Activated naive CD4-positive, alpha-beta T cell (primary cell): ENCODE measurements around the gene KRTAP10-6.
"Not testable (repeated sequence)": the region's sequence is repeated elsewhere in the genome, so short reads cannot be mapped to it uniquely, and the experiment has no call there.

ENCODE experiments used
- DNase-seq, 4 experiments: peaks; one replicate each; lab custom pipeline; 2025; lab: John Stamatoyannopoulos, UW

KRTAP10-6 gene

DNA sequence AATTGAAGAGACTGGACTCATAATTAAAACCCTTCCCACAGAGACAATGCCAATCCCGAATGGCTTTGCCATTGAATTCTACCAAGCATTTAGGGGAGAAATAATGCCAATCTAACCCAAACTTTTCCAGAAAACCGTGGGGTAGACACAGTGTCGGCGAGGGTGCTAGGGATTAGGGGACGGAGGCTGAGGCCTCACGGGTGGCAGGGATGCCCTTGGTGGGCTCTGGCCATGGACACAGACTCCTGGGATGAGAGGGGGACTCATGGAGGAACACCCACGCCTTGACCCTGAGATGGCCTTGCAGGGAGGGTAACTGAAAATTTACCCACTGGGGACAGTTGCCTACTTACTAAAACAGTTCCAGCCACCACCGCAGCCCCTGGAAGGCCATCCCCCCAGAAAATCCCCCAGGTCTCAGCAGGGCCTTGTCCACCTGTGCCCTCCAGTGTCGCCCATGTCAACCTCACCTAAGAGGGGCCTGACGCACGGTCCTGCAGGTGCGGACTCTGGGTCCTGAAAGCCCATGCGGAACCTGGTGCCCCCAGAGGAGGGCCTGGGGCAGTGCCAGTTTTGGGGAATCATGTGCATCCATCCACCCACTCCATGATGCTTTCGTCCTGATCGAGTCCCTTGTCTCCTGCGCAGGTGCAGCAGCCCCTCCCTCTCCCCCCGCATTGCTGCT is 13.8 kb downstream of the KRTAP10-6 start:
- DNase-seq, result no peak

DNA sequence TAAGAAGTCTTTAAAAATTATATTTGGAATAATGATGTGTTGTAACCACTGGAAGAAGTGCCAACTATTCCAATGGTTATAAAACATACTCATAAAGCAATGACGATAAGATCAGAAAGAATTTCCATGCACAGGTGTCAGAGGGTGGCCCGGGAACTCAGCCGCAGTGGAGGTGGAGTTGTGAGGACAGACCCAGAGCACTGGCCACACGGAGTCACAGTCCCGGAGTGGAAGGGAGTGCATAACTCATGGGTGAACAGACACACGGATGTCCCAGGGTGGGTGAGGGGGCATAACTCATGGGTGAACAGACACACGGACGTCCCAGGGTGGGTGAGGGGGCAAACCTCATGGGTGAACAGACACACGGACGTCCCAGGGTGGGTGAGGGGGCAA is 16.3 kb downstream of the KRTAP10-6 start:
- DNase-seq, result no peak

DNA sequence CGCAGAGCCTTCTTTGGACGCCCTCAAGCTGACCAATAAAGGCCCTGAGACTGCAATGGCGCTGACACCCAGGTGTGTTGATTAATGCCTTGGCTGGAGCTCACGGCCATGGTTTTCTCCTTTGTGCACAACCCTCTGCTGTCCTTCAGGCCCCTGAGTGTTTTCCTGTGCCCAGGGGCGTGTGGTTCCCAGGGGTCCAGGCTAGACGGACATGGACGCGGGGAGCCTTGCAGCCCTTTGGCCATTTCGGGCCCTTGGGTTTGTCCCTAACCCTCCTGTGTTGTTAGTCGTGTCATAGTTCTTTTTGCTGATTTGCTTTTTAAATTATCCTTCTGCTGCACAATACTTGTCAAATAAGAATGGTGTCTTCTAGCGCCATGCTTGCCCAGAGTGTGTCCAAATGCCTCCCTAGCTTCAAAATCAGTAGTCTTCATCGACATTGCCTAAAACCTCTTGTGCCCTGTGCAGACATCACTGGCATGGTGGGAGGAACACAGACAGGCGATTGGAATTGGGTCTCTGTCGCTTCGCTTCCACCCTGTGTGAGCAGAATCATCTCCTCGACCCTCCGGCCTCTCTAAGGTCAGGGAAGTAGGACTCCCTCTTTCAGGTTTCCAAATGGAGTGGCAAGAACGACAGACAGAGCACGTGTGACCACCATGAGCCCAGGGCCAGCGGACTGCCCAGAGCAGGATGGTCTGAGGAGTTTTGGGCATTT is 16.8 kb downstream of the KRTAP10-6 start:
- DNase-seq, result no peak

DNA sequence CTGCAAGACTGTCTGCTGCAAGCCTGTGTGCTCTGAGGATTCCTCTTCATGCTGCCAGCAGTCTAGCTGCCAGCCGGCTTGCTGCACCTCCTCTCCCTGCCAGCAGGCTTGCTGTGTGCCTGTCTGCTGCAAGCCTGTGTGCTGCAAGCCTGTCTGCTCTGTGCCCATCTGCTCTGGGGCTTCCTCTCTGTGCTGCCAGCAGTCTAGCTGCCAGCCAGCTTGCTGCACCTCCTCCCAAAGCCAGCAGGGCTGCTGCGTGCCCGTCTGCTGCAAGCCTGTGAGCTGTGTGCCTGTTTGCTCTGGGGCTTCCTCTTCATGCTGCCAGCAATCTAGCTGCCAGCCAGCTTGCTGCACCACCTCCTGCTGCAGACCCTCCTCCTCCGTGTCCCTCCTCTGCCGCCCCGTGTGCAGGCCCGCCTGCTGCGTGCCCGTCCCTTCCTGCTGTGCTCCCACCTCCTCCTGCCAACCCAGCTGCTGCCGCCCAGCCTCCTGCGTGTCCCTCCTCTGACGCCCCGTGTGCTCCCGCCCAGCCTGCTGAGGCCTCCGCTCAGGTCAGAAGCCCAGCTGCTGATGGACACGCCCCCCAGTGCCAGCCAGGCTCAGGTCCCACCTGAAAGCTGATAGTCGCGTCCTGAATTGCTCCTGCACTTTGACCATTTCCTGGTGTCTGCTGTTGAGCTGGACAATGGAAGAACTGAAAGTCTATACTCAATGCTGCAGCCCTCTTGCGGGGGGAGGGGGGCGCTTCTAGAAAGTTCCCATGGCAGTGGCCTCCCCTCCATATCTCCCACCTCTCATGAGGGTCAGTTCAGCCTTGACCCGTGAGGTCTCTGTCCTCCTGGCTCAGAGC is 17.6 kb downstream of the KRTAP10-6 start:
- DNase-seq, result no peak

DNA sequence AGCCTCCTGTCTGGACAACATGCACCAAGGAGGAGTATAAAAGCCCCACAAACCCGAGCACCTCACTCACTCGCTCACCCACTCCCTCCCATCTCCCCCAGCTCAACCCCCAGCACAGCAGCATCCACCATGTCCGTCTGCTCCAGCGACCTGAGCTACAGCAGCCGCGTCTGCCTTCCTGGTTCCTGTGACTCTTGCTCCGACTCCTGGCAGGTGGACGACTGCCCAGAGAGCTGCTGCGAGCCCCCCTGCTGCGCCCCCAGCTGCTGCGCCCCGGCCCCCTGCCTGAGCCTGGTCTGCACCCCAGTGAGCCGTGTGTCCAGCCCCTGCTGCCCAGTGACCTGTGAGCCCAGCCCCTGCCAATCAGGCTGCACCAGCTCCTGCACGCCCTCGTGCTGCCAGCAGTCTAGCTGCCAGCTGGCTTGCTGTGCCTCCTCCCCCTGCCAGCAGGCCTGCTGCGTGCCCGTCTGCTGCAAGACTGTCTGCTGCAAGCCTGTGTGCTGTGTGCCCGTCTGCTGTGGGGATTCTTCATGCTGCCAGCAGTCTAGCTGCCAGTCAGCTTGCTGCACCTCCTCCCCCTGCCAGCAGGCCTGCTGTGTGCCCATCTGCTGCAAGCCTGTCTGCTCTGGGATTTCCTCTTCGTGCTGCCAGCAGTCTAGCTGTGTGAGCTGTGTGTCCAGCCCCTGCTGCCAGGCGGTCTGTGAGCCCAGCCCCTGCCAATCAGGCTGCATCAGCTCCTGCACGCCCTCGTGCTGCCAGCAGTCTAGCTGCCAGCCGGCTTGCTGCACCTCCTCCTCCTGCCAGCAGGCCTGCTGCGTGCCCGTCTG is 18.5 kb downstream of the KRTAP10-6 start, which contains the start of gene KRTAP10-4:
TSS of gene KRTAP10-4 (plus strand) at position 100 of the 827 bp plus-strand sequence. CDS start at position 130, 30 bp downstream.
- not testable (repeated sequence) for DNase-seq

DNA sequence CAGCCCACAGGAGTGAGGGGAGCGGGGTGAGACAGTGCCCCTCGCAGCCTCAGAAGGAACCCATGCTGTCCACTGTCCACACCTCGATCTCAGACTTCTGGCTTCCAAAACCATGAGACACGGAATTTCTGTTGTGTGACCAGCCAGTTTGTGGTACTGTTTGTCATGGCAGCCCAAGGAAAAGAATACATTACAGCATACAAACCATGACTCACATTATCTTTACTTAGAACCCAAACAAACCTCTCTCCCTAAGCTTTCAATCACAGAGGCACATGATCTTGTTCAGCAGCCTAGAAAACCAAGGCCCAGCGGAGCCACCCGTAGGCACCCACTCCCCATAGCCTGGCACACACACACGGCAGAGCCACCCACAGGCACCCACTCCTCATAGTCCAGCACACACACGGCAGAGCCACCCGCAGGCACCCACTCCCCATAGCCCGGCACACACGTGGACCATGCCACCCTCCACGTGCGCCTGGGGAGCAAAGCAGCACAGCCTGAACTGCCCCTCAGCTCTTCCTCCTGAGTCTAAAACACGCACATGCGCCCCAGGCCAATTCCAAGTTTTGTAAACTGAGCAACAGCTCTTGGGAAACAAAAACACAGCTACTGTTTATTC is 19.2 kb downstream of the KRTAP10-6 start:
- no peak for DNase-seq

DNA sequence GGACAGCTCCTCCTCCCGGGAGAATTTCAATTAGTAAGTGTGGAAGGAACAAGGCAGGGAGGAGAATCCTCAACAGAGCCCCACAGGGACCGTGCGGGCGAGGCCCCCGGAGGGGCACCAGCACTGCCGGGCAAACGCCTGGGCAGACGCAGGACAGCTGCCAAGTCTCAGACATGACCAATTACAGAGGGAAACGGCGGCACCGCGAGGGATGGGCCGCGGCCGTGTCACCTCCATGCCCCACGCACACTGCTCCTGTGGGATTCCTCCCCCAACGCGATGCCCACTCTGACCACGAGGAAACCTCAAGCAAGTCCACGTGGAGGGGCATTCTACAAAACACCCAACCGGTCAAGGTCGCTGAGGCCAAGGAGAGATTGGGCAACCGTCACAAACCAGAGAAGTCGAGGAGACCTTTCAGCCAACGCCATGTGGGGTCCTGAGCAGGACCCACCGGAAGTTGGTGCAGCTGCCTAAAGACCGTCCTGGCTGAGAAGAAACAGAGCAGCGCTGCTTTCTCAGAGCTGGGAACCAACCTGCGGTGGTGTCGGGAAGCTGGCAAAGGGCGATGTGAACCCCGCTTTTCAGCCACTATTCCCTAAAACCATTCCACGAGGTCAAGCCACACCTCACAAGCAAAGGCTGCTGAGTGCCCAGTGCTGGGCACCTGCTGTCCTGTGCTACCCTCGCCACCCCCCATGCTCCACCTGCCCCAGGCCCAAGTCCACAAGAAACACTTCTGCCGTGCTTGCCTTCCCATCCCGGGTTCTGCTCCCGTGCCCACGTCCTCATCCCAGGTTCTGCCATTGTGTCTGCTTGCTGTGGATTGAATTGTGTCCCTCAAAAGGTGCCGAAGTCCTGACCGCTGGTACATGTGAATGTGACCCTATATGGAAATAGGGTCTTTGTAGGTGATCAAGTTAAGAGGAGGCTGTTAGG is 20.2 kb downstream of the KRTAP10-6 start:
- no peak for DNase-seq

DNA sequence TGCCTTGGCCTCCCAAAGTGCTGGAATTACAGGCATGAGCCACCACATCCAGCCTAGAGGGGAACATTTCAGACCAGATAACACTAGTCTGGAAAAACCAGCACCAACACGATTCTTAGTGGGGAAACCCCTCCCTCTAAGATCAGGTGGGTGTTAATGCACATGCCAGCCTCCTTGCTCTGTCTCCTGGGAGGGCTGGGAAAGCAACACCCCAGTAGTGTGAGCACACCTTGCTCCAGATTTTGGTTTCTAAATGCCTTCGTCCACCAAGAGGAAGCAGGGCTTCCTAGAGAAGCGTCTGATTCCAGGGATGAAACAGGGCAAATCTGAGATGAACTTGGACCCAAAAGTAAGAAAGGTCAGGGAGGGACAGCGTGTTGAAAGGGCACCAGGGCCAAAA is 21.0 kb downstream of the KRTAP10-6 start:
- DNase-seq, result no peak

DNA sequence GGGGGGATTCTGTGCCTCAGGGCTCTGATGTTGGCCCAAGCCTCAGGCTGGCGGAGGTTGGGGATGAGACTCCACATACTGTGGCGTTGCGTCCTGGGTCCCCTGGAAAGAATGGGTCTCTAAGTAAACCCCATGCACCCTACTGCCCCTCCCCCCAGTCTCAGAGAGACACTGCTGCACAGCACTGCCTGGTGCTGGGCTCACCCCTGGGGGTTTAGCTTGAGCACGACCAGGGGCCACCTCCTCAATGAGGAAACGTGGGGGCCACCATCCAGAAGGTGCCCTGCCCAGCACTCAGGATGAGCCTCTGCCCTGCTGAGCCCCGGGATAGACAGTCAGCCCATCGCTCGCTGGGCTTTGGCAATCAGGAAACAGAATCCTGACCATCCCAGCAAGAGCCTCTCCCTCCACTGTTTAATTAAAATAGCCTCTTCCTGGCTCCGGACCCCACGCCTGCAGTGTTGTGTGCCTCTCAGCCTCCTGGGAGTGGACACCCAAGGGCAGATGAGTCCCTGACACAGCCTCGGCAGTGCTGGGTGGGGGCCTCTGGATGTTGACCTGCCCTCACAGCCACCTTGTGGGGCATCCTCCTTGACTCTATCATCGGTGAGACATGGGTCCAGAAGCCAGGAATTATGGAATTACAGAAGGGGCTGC is 22.3 kb downstream of the KRTAP10-6 start:
- no peak for DNase-seq

DNA sequence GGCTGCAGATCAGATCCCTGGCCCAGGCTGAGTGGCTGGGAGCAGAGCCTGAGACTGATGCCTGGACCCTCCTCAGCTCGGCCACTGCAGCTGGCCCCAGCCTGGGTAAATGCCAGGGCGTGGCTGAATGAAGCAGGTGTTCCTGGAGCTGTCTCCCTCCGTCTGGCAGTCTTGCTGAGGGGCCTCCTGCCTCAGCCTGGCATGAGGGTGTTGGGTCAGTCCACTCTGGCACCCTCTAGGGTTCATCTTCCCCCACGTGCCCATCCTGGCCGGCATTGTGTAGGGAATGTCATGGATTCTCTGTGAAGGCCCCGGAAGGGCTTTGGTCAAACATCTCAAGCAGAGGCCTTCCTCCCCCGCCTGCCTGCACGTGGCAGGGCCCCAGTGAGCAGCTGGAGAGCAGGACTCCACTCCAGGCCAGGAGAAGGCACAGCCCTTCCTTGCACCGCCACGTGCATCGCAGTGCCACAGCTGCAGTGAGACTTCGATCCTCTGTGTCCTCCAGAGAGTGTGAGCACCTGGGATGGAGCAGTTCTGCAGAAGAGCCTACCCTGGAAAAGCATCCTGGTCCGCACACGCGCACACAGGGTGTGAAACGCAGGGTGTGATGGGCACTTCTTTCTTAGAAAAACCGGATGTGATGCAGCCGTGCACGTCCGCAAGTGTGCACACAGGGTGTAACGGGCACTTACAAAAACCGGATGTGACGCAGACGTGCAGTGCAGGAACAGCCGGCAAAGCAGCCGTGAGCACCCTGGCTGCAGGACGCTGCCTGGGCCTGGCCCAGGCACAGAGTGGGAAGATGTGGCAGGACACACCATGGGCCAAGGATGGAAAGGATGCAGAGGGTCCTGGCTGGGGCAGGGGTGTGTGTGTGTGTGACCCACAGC is 23.4 kb downstream of the KRTAP10-6 start:
- no peak for DNase-seq

- no peak for DNase-seq
These were observed 24.0 kb downstream of the KRTAP10-6 start for GRCh38 chr21:44568261-44568660.

DNA sequence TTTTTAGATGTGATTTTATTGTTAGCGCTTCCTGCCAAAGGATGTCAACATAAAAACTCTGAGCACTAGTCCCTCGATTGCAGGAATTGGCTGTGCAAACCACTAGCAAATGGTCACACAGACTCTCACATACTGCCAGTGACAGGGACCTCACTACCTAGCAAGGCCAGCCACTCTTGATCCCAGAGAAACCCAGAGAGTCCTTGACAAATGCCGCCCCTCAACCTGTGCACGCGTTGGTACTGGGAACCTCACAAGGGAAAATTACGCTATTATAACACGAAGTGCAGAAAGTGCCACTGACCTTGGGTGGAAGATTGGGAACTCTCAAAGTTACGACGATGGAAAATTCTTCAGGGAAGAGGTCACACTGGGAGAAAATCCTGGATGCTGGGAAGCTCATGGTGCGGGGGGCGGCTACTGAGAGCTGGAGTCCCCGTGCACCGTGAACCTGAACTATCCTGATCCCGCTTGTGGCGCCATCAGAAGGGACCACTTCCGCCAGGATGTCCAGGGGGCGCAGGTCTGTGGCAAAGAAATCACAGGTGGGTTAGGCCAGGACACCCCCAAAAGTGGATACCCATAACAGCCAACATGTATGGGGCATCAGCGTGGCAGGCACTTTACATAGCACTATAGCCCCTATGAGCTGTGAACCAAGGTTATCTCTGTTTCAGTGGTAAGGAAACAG is 24.7 kb downstream of the KRTAP10-6 start:
- no peak for DNase-seq

GRCh38 chr21:44566403-44566802 is 25.9 kb downstream of the KRTAP10-6 start:
- DNase-seq, result no peak

DNA sequence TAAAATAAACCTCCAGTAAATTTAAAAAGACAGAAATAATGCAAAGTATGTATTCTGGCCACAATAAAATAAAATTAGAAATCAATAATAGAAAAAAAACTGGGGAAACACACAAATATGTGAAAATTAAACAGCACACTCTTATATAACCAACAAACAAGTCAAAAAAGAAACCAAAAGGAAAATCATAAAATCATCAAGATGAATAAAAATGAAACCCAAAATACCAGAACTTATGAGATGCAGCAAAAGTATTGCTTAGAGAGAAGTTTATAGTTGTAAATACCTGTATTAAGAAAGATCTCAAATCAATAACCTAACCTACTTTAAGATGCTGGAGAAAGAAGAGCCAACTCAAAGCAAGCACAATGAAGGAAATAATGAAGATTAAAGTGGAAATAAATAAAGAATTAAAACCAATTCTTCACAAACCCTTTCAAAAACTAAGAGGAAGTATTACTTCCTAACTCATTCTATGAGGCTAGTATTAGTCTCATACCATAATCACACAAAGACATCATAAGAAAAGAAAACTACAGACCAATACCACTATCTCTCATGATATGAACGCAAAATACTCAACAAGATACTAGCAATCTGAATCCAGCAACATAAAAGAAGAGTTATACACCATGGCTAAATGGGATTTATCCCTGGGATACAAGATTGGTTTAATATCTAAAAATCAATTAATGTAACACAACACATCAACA is 27.3 kb downstream of the KRTAP10-6 start:
- DNase-seq, result no peak

- no peak for DNase-seq
These were observed 28.2 kb downstream of the KRTAP10-6 start for GRCh38 chr21:44564099-44564498.

DNA sequence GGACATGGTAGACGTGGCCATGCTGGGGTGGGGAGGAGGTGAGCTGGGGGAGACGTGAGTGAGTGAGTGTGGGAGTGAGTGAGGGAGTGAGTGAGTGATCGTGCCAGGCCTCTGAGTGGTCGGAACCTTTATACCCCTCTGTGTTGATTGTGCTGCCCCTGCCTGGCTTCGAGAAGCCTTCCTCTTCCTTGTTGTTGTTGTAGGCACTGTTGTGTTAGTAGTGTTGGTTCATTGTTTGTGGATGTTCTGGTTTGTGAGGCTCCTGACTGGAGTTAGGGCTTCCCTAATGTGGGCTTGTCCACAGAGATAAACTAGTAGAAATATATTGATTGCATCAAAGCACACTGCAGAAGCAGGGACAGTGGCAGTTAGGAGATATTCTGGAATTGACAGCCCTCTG is 33.6 kb downstream of the KRTAP10-6 start, which contains the start of gene KRTAP10-3:
TSS of gene KRTAP10-3 (minus strand) at position 101 of the 400 bp plus-strand sequence. CDS start at position 21, 80 bp downstream.
- no peak for DNase-seq

GRCh38 chr21:44558329-44558675 is 34.0 kb downstream of the KRTAP10-6 start:
- not testable (repeated sequence) for DNase-seq
